Limb (tissue), 2 donors: ENCODE results near the gene WFS1.

Experiments used
- DNase-seq, 2 donors: peaks; one replicate each; pipeline ENCODE4 v3.0.0-alpha.2; 2016; ENCODE audit errors: extremely low spot score in 2 of 2

The WFS1 gene

GRCh38 chr4:6298035-6298434 lies 28.4 kb downstream of the WFS1 start:
- DNase-seq: no peak

GRCh38 chr4:6298852-6299251 lies 29.2 kb downstream of the WFS1 start:
- DNase-seq: no peak

GRCh38 chr4:6299875-6300274 lies 30.2 kb downstream of the WFS1 start:
- no peak for DNase-seq

GRCh38 chr4:6300359-6300758 lies 30.7 kb downstream of the WFS1 start:
- no peak for DNase-seq

- DNase-seq: no peak
Measured at GRCh38 chr4:6301051-6301731, 31.5 kb downstream of the WFS1 start.

- no peak for DNase-seq
Measured at GRCh38 chr4:6301732-6302442, 32.2 kb downstream of the WFS1 start.

- no peak for DNase-seq
Measured at GRCh38 chr4:6302869-6303268, 33.2 kb downstream of the WFS1 start.

GRCh38 chr4:6303943-6304342 lies 34.3 kb downstream of the WFS1 start:
- no peak for DNase-seq

GRCh38 chr4:6306299-6306698 lies 36.6 kb downstream of the WFS1 start:
- DNase-seq: no peak

- no peak for DNase-seq
Measured at GRCh38 chr4:6307230-6307629, 37.6 kb downstream of the WFS1 start.

- DNase-seq: no peak
Measured at GRCh38 chr4:6307891-6308290, 38.2 kb downstream of the WFS1 start.

- peak; percentile 5 to 77 for DNase-seq
Measured at GRCh38 chr4:6308899-6309643, 39.4 kb downstream of the WFS1 start.

GRCh38 chr4:6309777-6310176 lies 40.1 kb downstream of the WFS1 start:
- no peak for DNase-seq

GRCh38 chr4:6313216-6313615 lies 43.6 kb downstream of the WFS1 start:
- no peak for DNase-seq

GRCh38 chr4:6316461-6317003 lies 46.9 kb downstream of the WFS1 start:
- DNase-seq: no peak

- no peak for DNase-seq
Measured at GRCh38 chr4:6318206-6318605, 48.6 kb downstream of the WFS1 start.

GRCh38 chr4:6319530-6320150 lies 50.0 kb downstream of the WFS1 start:
- no peak for DNase-seq

GRCh38 chr4:6320663-6321062 lies 51.0 kb downstream of the WFS1 start:
- no peak for DNase-seq

GRCh38 chr4:6321361-6321760 lies 51.7 kb downstream of the WFS1 start:
- no peak for DNase-seq

GRCh38 chr4:6322067-6322760 lies 52.6 kb downstream of the WFS1 start:
- no peak for DNase-seq
